Stimulated activated CD4-positive, alpha-beta T cell treated with anti-CD3 and anti-CD28 coated beads, Interleukin-15, amount 100 ng/mL, for 24 hours (primary cell): ENCODE measurements around the gene FMO5.
"Not testable (repeated sequence)": the region's sequence is repeated elsewhere in the genome, so short reads cannot be mapped to it uniquely, and the experiment has no call there.

Experiments
- DNase-seq: peaks from one replicate; pipeline ENCODE4 v3.0.0-alpha.2; 2020

The FMO5 gene

DNA sequence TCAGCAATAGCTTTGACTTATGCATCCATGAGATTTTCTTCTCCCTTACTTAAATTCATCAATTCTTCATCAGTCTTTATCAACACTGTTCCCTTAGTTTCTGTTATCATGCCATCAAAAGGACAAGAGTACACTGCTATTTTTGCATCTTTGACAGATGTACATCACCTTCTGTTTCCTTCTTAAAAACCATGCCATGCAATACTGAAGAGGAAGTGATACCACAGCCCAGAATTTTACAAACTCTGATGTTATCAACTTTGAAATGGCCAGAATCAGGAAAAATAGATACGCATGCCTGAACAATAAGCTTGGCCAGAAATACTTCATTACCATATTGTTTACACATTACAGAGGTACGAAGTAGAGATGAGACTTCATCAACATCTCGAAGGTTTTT lies 21.1 kb downstream of the FMO5 start:
- no peak for DNase-seq

DNA sequence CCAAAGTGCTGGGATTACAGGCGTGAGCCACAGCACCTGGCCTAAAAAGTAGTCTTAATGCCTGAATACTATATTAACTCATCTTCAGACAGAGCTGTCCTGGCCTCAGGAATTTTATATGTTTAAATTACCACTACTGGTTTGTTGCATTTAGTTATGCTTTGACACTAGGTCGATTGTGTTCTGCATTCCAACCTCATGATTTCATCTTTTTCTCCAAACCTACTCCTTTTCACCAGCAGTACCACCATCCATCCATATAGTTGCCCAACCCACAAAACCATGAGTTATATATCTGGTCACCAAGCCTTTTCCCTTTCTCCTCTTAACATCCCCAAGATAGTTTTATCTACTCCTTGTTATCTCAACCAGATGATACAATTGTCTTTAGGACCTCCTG lies 22.6 kb downstream of the FMO5 start:
- no peak for DNase-seq

DNA sequence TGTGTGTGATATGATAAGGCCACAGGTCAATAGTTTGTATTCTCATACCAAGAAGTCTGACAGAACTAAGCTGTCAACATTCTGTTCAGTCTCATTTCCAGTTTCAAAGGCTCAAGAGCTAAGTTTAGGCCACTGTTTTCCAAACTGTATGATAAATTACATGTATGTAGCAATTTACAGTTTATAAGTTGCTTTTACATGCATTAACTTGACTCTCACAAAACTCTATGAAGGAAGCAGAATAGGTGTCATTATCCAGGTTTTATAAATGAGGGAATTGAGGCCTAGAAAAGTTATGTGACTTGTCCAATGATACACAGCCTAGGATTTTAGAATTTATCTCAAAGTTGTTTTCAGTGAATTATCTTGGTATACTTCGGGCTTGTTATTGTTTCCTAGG lies 23.4 kb downstream of the FMO5 start:
- DNase-seq: no peak

DNA sequence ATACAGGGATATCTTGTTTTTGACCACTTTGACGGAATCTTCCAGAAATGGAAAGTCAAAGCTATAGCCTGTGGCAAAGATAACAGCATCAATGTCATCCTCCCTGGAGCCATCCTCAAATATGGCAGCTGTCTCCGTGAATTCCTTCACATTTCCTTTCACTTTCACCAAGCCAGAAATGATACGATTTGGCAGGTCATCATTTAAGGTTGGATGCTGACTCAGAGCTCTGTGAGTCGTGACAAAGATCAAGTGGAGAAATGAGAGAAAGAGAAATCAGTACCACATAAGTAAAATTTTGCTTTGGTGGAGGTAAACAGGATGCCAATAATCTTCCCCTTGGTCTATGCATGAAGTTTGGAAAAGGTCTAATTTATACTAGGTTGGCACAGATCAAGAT lies 23.9 kb downstream of the FMO5 start:
- no peak for DNase-seq

- not testable (repeated sequence) for DNase-seq
These were observed 27.8 kb downstream of the FMO5 start for GRCh38 chr1:147197324-147197723.

DNA sequence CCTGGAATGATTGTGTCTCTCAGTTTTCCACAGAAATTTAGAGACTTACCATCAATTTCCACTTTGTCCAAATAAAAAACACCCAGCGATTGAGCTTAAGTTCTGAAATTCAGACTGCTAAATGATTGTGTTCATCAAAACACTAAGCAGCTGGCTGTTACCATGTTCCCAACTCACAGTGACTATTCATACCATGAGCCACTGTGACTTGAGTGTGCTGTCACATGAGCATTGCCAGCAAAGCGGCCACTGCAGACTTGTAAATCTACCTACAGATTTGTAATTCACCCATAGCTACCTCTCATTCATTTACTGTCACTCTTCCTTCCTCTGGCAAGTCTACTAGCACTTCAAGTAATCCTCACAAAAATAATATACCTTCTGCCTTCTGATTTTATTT lies 35.6 kb downstream of the FMO5 start:
- DNase-seq: no peak

- DNase-seq: no peak
These were observed 39.7 kb downstream of the FMO5 start for GRCh38 chr1:147185432-147185831.

- DNase-seq: peak; percentile 5
These were observed 47.3 kb downstream of the FMO5 start for GRCh38 chr1:147177611-147178380.

GRCh38 chr1:147172168-147173016 lies 52.7 kb downstream of the FMO5 start, which contains the start of gene PRKAB2:
TSS of gene PRKAB2 (minus strand) at chr1:147172470. CDS start at chr1:147172144, 326 bp downstream.
- DNase-seq: peak; percentile 94

GRCh38 chr1:147171399-147172167 lies 53.6 kb downstream of the FMO5 start:
- peak; percentile 3 for DNase-seq

DNA sequence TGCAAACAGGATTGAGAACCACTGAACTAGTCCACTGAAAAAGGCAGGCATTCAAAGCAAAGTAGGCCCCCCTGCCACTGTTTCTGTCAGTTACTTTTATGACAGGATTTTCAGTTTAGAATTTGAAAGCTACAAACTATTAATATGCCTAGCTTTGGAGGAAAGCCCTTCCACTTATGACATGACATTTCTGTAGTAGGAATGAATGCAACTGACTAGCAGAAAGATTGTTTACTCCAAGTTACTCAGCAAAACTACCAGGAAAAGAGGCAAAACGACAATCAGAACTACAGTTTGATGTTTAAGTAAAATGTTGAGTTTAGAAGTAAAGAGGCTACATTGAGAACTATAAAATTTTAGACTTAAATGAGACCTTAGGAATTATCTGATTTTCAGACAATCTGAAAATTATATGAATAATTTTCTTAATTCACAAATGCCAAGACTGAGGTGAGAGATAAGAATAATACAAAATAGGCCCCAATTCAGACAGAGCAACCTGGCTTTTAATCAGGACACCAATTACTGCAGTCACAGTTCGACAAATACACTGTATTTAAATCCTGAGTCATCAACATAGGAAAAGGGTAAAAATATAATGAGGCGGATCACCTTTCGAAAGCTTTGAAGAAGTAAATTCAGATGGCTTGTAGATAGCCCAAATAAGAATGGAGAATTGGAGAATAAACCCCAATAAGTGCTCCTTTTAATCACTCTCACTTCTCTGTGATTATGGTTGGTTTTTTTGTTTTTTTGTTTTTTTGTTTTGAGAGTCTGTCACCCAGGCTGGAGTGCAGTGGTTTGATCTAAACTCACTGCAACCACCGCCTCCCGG lies 55.1 kb downstream of the FMO5 start:
- DNase-seq: no peak

DNA sequence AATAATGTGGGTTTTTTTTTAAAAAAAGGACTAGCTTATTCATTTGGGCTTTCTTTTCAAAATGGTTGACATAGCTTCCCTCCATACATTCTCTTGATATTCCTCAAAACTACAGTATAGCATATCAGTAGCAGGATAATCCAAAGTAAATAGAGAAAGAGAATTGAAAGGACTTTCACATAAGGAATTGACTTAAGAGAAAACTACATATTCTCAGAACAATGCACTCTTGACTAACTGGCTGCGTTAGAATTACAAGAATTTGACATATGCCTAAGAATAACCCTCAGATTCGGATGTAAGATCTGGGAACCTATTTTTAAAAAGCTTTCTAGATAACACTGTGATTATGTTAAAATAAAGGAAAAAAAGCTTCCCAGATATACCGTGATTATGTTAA lies 56.0 kb downstream of the FMO5 start:
- no peak for DNase-seq

- DNase-seq: no peak
These were observed 56.5 kb downstream of the FMO5 start for GRCh38 chr1:147168626-147169058.

DNA sequence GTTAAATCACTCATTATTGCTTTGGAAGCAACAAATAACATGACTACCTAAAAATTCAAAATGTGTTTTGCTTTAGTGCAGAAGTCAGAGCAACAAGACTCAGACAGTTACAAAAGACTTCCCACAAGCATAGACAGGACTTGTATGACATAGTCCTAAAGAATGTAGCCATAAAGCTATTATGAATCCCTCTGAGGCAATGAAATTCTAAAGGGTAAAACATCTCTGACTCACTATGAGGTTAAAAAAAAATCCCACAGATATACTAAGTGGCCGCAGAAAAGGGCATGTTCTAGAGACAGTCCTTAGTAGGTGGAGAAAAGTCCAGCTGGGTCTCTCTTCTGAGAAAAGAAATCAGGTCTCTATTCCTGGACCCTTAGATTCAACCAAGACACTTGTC lies 57.8 kb downstream of the FMO5 start:
- DNase-seq: no peak

- no peak for DNase-seq
These were observed 62.1 kb downstream of the FMO5 start for GRCh38 chr1:147163019-147163418.

GRCh38 chr1:147162093-147162492 lies 63.0 kb downstream of the FMO5 start:
- DNase-seq: no peak

DNA sequence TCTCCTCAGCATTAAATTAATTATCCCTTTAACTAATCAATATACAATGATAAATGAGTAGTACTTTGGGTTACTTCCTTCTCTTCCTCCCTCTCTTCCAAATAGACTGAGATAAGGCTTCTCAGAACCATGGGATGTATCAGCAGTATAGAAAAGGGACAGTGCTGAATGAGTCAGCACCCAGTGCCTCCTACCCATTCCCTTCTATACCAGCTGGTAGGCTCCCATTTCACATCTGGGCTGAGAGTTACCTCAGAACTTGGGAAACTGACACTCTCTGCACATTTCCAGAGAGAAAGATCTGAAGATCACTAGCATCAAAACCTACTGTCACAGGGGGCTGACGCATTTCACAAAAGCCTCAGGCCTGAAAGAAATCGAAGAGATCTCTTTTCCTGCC lies 68.0 kb downstream of the FMO5 start:
- DNase-seq: not testable (repeated sequence)

GRCh38 chr1:147156642-147157041 lies 68.5 kb downstream of the FMO5 start:
- DNase-seq: no peak

DNA sequence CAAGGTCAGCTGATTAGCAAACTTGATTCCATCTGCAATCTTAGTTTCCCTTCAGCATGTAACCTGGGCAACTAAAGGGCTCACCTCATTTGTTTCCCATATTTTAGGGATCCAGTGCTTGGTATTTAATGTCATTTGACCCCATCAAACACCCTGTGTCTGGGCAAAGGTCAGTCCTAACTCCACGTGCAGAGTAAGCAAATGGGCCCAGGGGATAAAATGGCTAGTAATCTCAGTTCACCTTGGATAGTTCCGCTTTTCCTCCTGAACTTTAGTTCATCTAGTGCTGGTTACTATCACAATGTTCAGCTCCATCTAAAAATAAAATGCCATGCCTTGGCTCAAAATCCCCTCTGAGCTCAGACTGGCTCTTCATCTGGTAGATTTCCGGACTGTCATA lies 72.4 kb downstream of the FMO5 start:
- no peak for DNase-seq

GRCh38 chr1:147151244-147151643 lies 73.9 kb downstream of the FMO5 start:
- no peak for DNase-seq

GRCh38 chr1:147142886-147143285 lies 82.3 kb downstream of the FMO5 start:
- DNase-seq: no peak
